Mucosa of rectum (tissue), 2 donors: ENCODE results near the gene NRDE2.

ENCODE experiments used
- H3K27ac ChIP-seq, 2 donors: one replicate each; pipeline ENCODE4 v1.7.0; 2013; ENCODE audit warnings: inconsistent platforms in 2 of 2, low read depth in 2 of 2, low read length in 2 of 2
- H3K27me3 ChIP-seq, 2 donors: one replicate each; pipeline ENCODE4 v1.7.0; 2013; ENCODE audit warnings: low read length in 2 of 2; ENCODE audit not compliant: control insufficient read depth in 2 of 2, insufficient read depth in 2 of 2
- H3K36me3 ChIP-seq, 2 donors: one replicate each; pipeline ENCODE4 v1.7.0; 2013; ENCODE audit warnings: low read length in 2 of 2; ENCODE audit not compliant: control insufficient read depth in 2 of 2, insufficient read depth in 2 of 2
- H3K4me1 ChIP-seq, 2 donors: one replicate each; pipeline ENCODE4 v1.7.0; 2013; ENCODE audit warnings: low read length in 2 of 2, mild to moderate bottlenecking in 1 of 2; ENCODE audit not compliant: control insufficient read depth in 2 of 2, insufficient read depth in 2 of 2
- H3K4me3 ChIP-seq, 2 donors: one replicate each; pipeline ENCODE4 v1.7.0; 2013; ENCODE audit warnings: low read length in 2 of 2
- H3K9ac ChIP-seq, 2 donors: one replicate each; pipeline ENCODE4 v1.7.0; 2013; ENCODE audit warnings: low read length in 2 of 2, low read depth in 1 of 2, mild to moderate bottlenecking in 1 of 2
- H3K9me3 ChIP-seq, 2 donors: one replicate each; pipeline ENCODE4 v1.7.0; 2013; ENCODE audit warnings: low read length in 2 of 2; ENCODE audit not compliant: control insufficient read depth in 2 of 2
- donor health status: healthy.
- donor health status: Normal muscosa, but diverticular disease.

Gene NRDE2

GRCh38 chr14:90319634-90320541, 11.9 kb downstream of the NRDE2 start:
- Histone ChIP-seq H3K27ac (no peak overlapping the region), H3K4me3 (no peak overlapping the region), H3K4me1 (no peaks in the 10 kb centered on the region), H3K27me3 (no peaks in the 10 kb centered on the region), H3K9me3 (no peaks in the 10 kb centered on the region), H3K9ac (no peak overlapping the region), H3K36me3 (peaks cover 7 to 16% of the 10 kb centered on the region in 2 donors)

- H3K4me3 ChIP-seq, result no peak overlapping the region
- H3K9ac ChIP-seq, result no peak overlapping the region
- H3K27ac ChIP-seq, result no peak overlapping the region
- no peaks in the 10 kb centered on the region for H3K27me3 ChIP-seq
- H3K9me3 ChIP-seq, result no peaks in the 10 kb centered on the region
- H3K36me3 ChIP-seq, result peaks cover 7 to 22% of the 10 kb centered on the region in 2 donors
- no peaks in the 10 kb centered on the region for H3K4me1 ChIP-seq
Observed at GRCh38 chr14:90319173-90319572, 12.6 kb downstream of the NRDE2 start.

GRCh38 chr14:90318016-90318415, 13.7 kb downstream of the NRDE2 start:
- H3K4me1 ChIP-seq, result no peaks in the 10 kb centered on the region
- peaks cover 11 to 26% of the 10 kb centered on the region in 2 donors for H3K36me3 ChIP-seq
- H3K9me3 ChIP-seq, result no peaks in the 10 kb centered on the region
- no peak overlapping the region for H3K4me3 ChIP-seq
- no peak overlapping the region for H3K9ac ChIP-seq
- H3K27ac ChIP-seq, result no peak overlapping the region
- no peaks in the 10 kb centered on the region for H3K27me3 ChIP-seq

- no peaks in the 10 kb centered on the region for H3K4me1 ChIP-seq
- H3K36me3 ChIP-seq, result peaks cover 13 to 29% of the 10 kb centered on the region in 2 donors
- H3K9me3 ChIP-seq, result no peaks in the 10 kb centered on the region
- H3K9ac ChIP-seq, result no peak overlapping the region
- H3K4me3 ChIP-seq, result no peak overlapping the region
- H3K27ac ChIP-seq, result no peak overlapping the region
- no peaks in the 10 kb centered on the region for H3K27me3 ChIP-seq
Observed at GRCh38 chr14:90317286-90317685, 14.5 kb downstream of the NRDE2 start.

GRCh38 chr14:90308561-90308960, 23.2 kb downstream of the NRDE2 start:
- H3K4me3 ChIP-seq, result no peak overlapping the region
- no peaks in the 10 kb centered on the region for H3K27me3 ChIP-seq
- H3K27ac ChIP-seq, result no peak overlapping the region
- H3K4me1 ChIP-seq, result peaks cover 2 to 7% of the 10 kb centered on the region in 2 donors
- H3K9ac ChIP-seq, result no peak overlapping the region
- H3K9me3 ChIP-seq, result no peaks in the 10 kb centered on the region
- H3K36me3 ChIP-seq, result peaks cover 23 to 45% of the 10 kb centered on the region in 2 donors

- peaks cover 14 to 22% of the 10 kb centered on the region in 2 donors for H3K4me1 ChIP-seq
- H3K36me3 ChIP-seq, result peaks cover 24 to 43% of the 10 kb centered on the region in 2 donors
- H3K9ac ChIP-seq, result no peak overlapping the region
- no peak overlapping the region for H3K27ac ChIP-seq
- H3K27me3 ChIP-seq, result no peaks in the 10 kb centered on the region
- no peaks in the 10 kb centered on the region for H3K9me3 ChIP-seq
- no peak overlapping the region for H3K4me3 ChIP-seq
Observed at GRCh38 chr14:90305176-90305601, 26.6 kb downstream of the NRDE2 start.

- no peaks in the 10 kb centered on the region for H3K9me3 ChIP-seq
- peaks cover 24 to 36% of the 10 kb centered on the region in 2 donors for H3K36me3 ChIP-seq
- no peaks in the 10 kb centered on the region for H3K27me3 ChIP-seq
- H3K4me1 ChIP-seq, result peaks cover 14 to 22% of the 10 kb centered on the region in 2 donors
- H3K4me3 ChIP-seq, result no peak overlapping the region
- H3K27ac ChIP-seq, result no peak overlapping the region
- H3K9ac ChIP-seq, result no peak overlapping the region
Observed at GRCh38 chr14:90304502-90304901, 27.2 kb downstream of the NRDE2 start.

- H3K9me3 ChIP-seq, result no peaks in the 10 kb centered on the region
- no peaks in the 10 kb centered on the region for H3K27me3 ChIP-seq
- no peak overlapping the region for H3K9ac ChIP-seq
- peak overlapping the region; percentile 44 to 49 for H3K27ac ChIP-seq
- no peak overlapping the region for H3K4me3 ChIP-seq
- H3K36me3 ChIP-seq, result peaks cover 21 to 33% of the 10 kb centered on the region in 2 donors
- H3K4me1 ChIP-seq, result peaks cover 14 to 22% of the 10 kb centered on the region in 2 donors
Observed at GRCh38 chr14:90303473-90303872, 28.3 kb downstream of the NRDE2 start.

GRCh38 chr14:90302529-90303303, 29.0 kb downstream of the NRDE2 start:
- no peak overlapping the region for H3K9ac ChIP-seq
- H3K9me3 ChIP-seq, result no peaks in the 10 kb centered on the region
- H3K36me3 ChIP-seq, result peaks cover 18 to 36% of the 10 kb centered on the region in 2 donors
- H3K27ac ChIP-seq, result peak overlapping the region; percentile 44 to 49
- no peak overlapping the region for H3K4me3 ChIP-seq
- peaks cover 14 to 22% of the 10 kb centered on the region in 2 donors for H3K4me1 ChIP-seq
- H3K27me3 ChIP-seq, result no peaks in the 10 kb centered on the region

GRCh38 chr14:90301668-90302090, 30.1 kb downstream of the NRDE2 start:
- H3K4me1 ChIP-seq, result peaks cover 14 to 22% of the 10 kb centered on the region in 2 donors
- no peaks in the 10 kb centered on the region for H3K27me3 ChIP-seq
- no peak overlapping the region for H3K4me3 ChIP-seq
- peaks cover 16 to 36% of the 10 kb centered on the region in 2 donors for H3K36me3 ChIP-seq
- no peak overlapping the region for H3K9ac ChIP-seq
- H3K27ac ChIP-seq, result no peak overlapping the region
- H3K9me3 ChIP-seq, result no peaks in the 10 kb centered on the region
